Endodermal cell (in vitro differentiated cells): ENCODE measurements around the gene USP21. TPM values are rescaled to one million over a fixed set of nuclear protein-coding genes. Genes with fewer than 3 reads are reported as not detected.

Experiments used
- DNase-seq: peaks from one replicate; pipeline ENCODE4 v3.0.0-alpha.2; 2017
- H3K27ac ChIP-seq: 2 replicates; pipeline ENCODE4 v1.5.1; 2013; ENCODE audit warnings: mild to moderate bottlenecking, low read depth, low read length, moderate library complexity
- H3K27me3 ChIP-seq: 2 replicates; pipeline ENCODE4 v1.6.1; 2013; ENCODE audit warnings: mild to moderate bottlenecking, low read length, moderate library complexity; ENCODE audit not compliant: insufficient read depth, control insufficient read depth, poor library complexity, severe bottlenecking
- H3K36me3 ChIP-seq: 2 replicates; pipeline ENCODE4 v1.7.0; 2013; ENCODE audit warnings: mild to moderate bottlenecking, low read length, moderate library complexity; ENCODE audit not compliant: control insufficient read depth, insufficient read depth
- H3K4me1 ChIP-seq: one replicate; pipeline ENCODE4 v1.7.0; 2013; ENCODE audit warnings: low read length; ENCODE audit not compliant: control insufficient read depth, insufficient read depth
- H3K4me3 ChIP-seq: 2 replicates; pipeline ENCODE4 v1.5.1; 2013; ENCODE audit warnings: mild to moderate bottlenecking, low read length, moderate library complexity
- H3K9ac ChIP-seq: 2 replicates; pipeline ENCODE4 v1.6.1; 2013; ENCODE audit warnings: mild to moderate bottlenecking, low read length, moderate library complexity; ENCODE audit not compliant: poor library complexity, severe bottlenecking; ENCODE audit errors: extremely low read depth
- H3K9me3 ChIP-seq: 2 replicates; pipeline ENCODE4 v1.6.1; 2013; ENCODE audit warnings: mild to moderate bottlenecking, low read length, moderate library complexity; ENCODE audit not compliant: control insufficient read depth
- H3K27ac Mint-ChIP-seq: 2 replicates; pipeline ENCODE4 v1.8.0; 2020; ENCODE audit warnings: mixed read lengths
- H3K27me3 Mint-ChIP-seq: 2 replicates; pipeline ENCODE4 v1.8.0; 2021; ENCODE audit warnings: mild to moderate bottlenecking, mixed read lengths; ENCODE audit not compliant: insufficient read depth
- H3K36me3 Mint-ChIP-seq: 2 replicates; pipeline ENCODE4 v1.8.0; 2020; ENCODE audit warnings: low read depth, mixed read lengths
- H3K4me1 Mint-ChIP-seq: 2 replicates; pipeline ENCODE4 v1.8.0; 2020; ENCODE audit warnings: mixed read lengths
- H3K4me3 Mint-ChIP-seq: 2 replicates; pipeline ENCODE4 v1.8.0; 2020; ENCODE audit warnings: mild to moderate bottlenecking, moderate library complexity, mixed read lengths
- H3K9me3 Mint-ChIP-seq: 2 replicates; pipeline ENCODE4 v1.8.0; 2020; ENCODE audit warnings: mild to moderate bottlenecking, mixed read lengths
- WGBS, 2 experiments: methylation state at CpG; one replicate each; pipeline versions ENCODE4 v1.1.5 to v1.1.7; 2013; ENCODE audit warnings: missing lambda C conversion rate in 2 of 2, mixed read lengths in 1 of 2; ENCODE audit not compliant: insufficient coverage in 1 of 2, insufficient read length in 1 of 2; 5-methylcytosine and 5-hydroxymethylcytosine counted together
- total RNA-seq, 2 donors: library from RNA; stranded (reverse); fragmentation: NEBNext Ultra II Directional in 1 of 2; extraction: Animal tissue kit (Norgen Biotek cat#: 25700) in 1 of 2; gene quantifications; 2 replicates in 1 of 2; 3 replicates in 1 of 2; pipeline ENCODE4 v1.2.1, GENCODE V29; 2021
- TF ChIP-seq, protein P1 (sequence below): fragments of 200-600 bp; sonication (generic); conservative IDR thresholded peaks from 2 replicates; pipeline ENCODE4 v1.5.0; 2021; ENCODE audit warnings: antibody characterized with exemption, mild to moderate bottlenecking

The USP21 gene
- total RNA-seq, 2 donors from 2014 or later = 26.7 to 39.7 TPM

DNA sequence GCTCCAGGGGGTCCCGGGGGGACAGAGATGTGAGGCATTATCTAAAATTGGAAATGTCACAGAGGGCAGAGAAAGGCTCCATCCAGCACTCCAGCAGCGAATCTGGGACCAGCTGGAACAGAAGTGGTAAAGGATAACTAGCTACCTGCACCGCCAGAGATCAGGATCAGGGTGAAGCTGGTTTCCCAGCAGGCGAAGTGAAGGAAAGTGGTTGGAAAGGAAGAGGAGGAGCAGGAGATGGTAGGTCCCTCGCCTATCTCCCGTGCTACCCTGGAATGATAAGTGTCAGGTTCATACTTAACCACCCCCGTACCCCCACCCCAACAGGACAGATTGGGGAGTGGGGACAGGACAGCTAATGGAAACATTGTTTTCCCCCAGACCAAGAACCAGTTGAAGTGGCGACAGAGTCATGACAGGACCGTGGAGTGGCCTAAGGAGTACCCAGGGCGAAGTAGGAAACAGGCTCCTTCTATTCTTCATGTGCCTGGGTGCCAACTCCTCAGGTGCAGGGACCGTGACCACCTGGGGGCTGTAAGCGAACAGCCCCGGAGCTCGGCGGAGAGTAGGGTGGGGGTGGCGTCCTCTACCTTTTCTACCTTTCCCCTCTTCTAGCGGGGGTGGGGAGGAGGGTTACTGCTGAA lies 17.3 kb downstream of the USP21 start:
- Histone ChIP-seq H3K4me1 (peaks cover 4% of the 10 kb centered on the region), H3K27ac (no peak overlapping the region), H3K9me3 (no peaks in the 10 kb centered on the region), H3K36me3 (peaks cover 35% of the 10 kb centered on the region), H3K9ac (peak overlapping the region; percentile 68), H3K4me3 (peak overlapping the region; percentile 96), H3K27me3 (no peaks in the 10 kb centered on the region)
- peaks cover 14% of the 10 kb centered on the region for H3K4me1 Mint-ChIP-seq
- 26 to 72% methylated on average over 2 to 16 of the region's 17 CpGs for WGBS, 2 experiments
- peak overlapping the region; percentile 100 for H3K27ac Mint-ChIP-seq
- H3K9me3 Mint-ChIP-seq = no peaks in the 10 kb centered on the region
- TF ChIP-seq, protein P1, sequence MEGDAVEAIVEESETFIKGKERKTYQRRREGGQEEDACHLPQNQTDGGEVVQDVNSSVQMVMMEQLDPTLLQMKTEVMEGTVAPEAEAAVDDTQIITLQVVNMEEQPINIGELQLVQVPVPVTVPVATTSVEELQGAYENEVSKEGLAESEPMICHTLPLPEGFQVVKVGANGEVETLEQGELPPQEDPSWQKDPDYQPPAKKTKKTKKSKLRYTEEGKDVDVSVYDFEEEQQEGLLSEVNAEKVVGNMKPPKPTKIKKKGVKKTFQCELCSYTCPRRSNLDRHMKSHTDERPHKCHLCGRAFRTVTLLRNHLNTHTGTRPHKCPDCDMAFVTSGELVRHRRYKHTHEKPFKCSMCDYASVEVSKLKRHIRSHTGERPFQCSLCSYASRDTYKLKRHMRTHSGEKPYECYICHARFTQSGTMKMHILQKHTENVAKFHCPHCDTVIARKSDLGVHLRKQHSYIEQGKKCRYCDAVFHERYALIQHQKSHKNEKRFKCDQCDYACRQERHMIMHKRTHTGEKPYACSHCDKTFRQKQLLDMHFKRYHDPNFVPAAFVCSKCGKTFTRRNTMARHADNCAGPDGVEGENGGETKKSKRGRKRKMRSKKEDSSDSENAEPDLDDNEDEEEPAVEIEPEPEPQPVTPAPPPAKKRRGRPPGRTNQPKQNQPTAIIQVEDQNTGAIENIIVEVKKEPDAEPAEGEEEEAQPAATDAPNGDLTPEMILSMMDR = no peak
- H3K27me3 Mint-ChIP-seq = no peaks in the 10 kb centered on the region
- DNase-seq = no peak
- peaks cover 32% of the 10 kb centered on the region for H3K36me3 Mint-ChIP-seq
- peak overlapping the region; percentile 97 for H3K4me3 Mint-ChIP-seq

DNA sequence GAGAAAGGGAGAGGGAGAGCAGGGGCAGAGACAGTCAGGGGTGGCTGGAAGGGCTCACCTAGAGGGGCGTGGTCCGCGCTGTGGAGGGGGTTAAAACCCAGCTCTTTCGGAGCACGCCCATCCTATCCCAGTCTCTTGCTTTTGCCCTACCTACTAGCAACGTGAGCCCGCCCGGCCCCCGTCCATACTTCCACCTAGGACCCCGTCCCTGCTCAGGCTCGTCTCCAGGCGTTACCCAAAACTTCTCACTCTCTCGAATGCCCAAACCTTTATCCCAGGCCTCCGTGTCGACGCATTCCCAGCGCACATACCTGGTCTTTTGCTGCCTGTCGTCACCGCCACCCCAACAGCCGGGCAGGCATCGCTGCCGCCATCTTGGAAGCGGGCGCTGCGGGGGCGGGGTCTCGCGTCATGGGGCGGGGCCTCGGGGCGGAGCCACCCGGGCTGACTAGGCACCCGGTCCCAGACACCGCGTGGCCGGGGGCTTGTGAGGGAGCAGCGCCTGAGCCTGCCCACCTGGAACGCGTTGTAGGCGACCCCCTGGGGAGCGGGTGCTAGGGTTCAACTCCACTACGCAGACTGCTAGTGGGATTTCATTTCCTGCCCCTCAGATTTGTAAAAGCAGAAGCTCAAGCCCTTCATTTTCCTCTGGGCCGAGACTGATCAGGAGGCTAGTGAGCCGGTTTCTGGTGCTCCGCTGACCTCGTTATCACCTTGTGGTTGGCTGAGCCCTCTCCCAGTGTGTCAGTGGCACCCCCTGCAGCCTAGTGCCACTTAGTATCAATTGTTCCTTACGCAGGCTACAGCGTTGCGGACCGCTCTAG lies 18.0 kb downstream of the USP21 start, which contains the start of gene B4GALT3:
TSS of gene B4GALT3 (minus strand) at position 396 of the 824 bp plus-strand sequence. CDS start 1,447 bp downstream, outside the sequence.
- Mint-ChIP-seq H3K9me3 (no peaks in the 10 kb centered on the region), H3K4me3 (peak within 1 kb of the TSS; percentile 97), H3K27ac (peak within 1 kb of the TSS; percentile 100), H3K36me3 (peaks cover 30% of the 10 kb centered on the region), H3K4me1 (peaks cover 14% of the 10 kb centered on the region), H3K27me3 (no peaks in the 10 kb centered on the region)
- H3K27me3 ChIP-seq = no peaks in the 10 kb centered on the region
- 2 to 9% methylated on average over 17 to 50 of the region's 50 CpGs for whole genome bisulfite sequencing, 2 experiments
- peak; percentile 99 for DNase-seq
- peak within 1 kb of the TSS; percentile 68 for H3K9ac ChIP-seq
- H3K9me3 ChIP-seq = no peaks in the 10 kb centered on the region
- H3K36me3 ChIP-seq = peaks cover 28% of the 10 kb centered on the region
- H3K4me3 ChIP-seq = peak within 1 kb of the TSS; percentile 96
- peaks cover 4% of the 10 kb centered on the region for H3K4me1 ChIP-seq
- TF ChIP-seq, protein P1 = peak; percentile 63
- H3K27ac ChIP-seq = no peak within 1 kb of the TSS

DNA sequence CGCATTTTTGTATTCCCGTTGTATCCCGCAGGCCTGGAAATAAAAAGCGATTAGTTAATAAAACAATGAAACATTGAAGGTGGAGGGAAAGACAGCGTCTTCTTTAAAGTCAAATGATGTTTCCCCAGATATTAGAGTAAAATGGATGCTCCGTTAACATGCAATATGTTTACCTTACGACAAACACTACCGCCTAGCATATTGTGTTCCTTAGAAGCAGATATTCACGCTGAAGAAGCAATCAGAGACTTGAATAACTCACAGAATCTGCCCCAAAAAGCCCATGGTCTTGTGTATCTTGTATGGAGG lies 18.6 kb downstream of the USP21 start:
- Mint-ChIP-seq H3K27me3 (no peaks in the 10 kb centered on the region), H3K4me3 (peak overlapping the region; percentile 97), H3K27ac (peak overlapping the region; percentile 100), H3K9me3 (no peaks in the 10 kb centered on the region), H3K4me1 (peaks cover 14% of the 10 kb centered on the region), H3K36me3 (peaks cover 26% of the 10 kb centered on the region)
- no peaks in the 10 kb centered on the region for H3K27me3 ChIP-seq
- TF ChIP-seq, protein P1 = no peak
- H3K4me1 ChIP-seq = peaks cover 4% of the 10 kb centered on the region
- no peaks in the 10 kb centered on the region for H3K9me3 ChIP-seq
- DNase-seq = no peak
- H3K27ac ChIP-seq = no peak overlapping the region
- peak overlapping the region; percentile 96 for H3K4me3 ChIP-seq
- H3K36me3 ChIP-seq = peaks cover 22% of the 10 kb centered on the region
- H3K9ac ChIP-seq = no peak overlapping the region
- WGBS, 2 experiments = 56 to 84% methylated on average over 9 of the region's 9 CpGs
